ENCODE data around the gene CYP26B1.

The CYP26B1 gene

GRCh38 chr2:72134408-72134996 lies 13.2 kb downstream of the CYP26B1 start:
- TF ChIP-seq CTCF (IDR thresholded peaks at IDR 0.05; ENCODE audit: low read depth, low read length): no peak
- no peak for DNase-seq (ENCODE audit: low read depth in 2 of 2)
- no peak overlapping the region for H3K4me3 ChIP-seq (replicated peaks in 1 of 2; ENCODE audit: low read depth in 2 of 2, low read length in 2 of 2)

GRCh38 chr2:72133721-72134407 lies 13.8 kb downstream of the CYP26B1 start:
- no peak for DNase-seq (ENCODE audit: low read depth in 2 of 2)
- no peak for TF ChIP-seq CTCF (IDR thresholded peaks at IDR 0.05; ENCODE audit: low read depth, low read length)
- H3K4me3 ChIP-seq (replicated peaks in 1 of 2; ENCODE audit: low read depth in 2 of 2, low read length in 2 of 2): no peak overlapping the region

- no peak for TF ChIP-seq CTCF (IDR thresholded peaks at IDR 0.05; ENCODE audit: low read depth, low read length)
- DNase-seq (ENCODE audit: low read depth in 2 of 2): no peak
- no peak overlapping the region for H3K4me3 ChIP-seq (replicated peaks in 1 of 2; ENCODE audit: low read depth in 2 of 2, low read length in 2 of 2)
Observed at GRCh38 chr2:72132981-72133720, 14.5 kb downstream of the CYP26B1 start.

- no peak for DNase-seq (ENCODE audit: low read depth in 2 of 2)
- no peak overlapping the region for H3K4me3 ChIP-seq (replicated peaks in 1 of 2; ENCODE audit: low read depth in 2 of 2, low read length in 2 of 2)
- no peak for TF ChIP-seq CTCF (IDR thresholded peaks at IDR 0.05; ENCODE audit: low read depth, low read length)
Observed at GRCh38 chr2:72131916-72132841, 15.5 kb downstream of the CYP26B1 start.

- no peak overlapping the region for H3K4me3 ChIP-seq (replicated peaks in 1 of 2; ENCODE audit: low read depth in 2 of 2, low read length in 2 of 2)
- no peak for DNase-seq (ENCODE audit: low read depth in 2 of 2)
- TF ChIP-seq CTCF (IDR thresholded peaks at IDR 0.05; ENCODE audit: low read depth, low read length): no peak
Observed at GRCh38 chr2:72131371-72131891, 16.2 kb downstream of the CYP26B1 start.
